ENCODE measurements around the gene GNAI2.

The GNAI2 gene

DNA sequence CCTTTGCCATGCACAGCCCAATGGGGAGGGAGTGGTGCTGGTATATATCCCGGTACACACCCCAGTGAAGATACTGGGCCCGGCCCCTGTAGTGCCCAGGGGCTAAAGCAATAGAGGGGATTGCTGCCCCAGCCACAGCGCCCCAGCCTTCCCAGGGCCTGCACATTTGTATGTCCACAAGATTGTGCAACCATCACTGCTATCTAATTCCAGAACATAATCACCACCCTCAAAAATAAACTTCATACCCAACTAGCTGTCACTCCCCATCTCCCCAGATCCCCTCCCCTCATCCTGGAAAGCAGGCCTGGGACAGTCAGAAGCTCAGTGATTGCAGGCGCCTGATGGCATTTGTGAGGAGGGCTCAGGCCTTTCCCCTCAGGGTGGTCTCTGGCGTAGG lies 13.5 kb downstream of the GNAI2 start:
- Histone ChIP-seq H3K36me3 (replicated peaks) (peaks cover 11% of the 10 kb centered on the region), H3K27me3 (ENCODE audit: low read depth) (no peaks in the 10 kb centered on the region), H3K4me1 (peaks cover 11% of the 10 kb centered on the region), H3K9me3 (no peaks in the 10 kb centered on the region), H3K4me3 (no peak overlapping the region)
- in situ Hi-C loops (cut with MboI; ENCODE audit: low sequenced_read_pairs): no loop called here
- no peak for DNase-seq (ENCODE audit: low spot score in 2 of 2)

DNA sequence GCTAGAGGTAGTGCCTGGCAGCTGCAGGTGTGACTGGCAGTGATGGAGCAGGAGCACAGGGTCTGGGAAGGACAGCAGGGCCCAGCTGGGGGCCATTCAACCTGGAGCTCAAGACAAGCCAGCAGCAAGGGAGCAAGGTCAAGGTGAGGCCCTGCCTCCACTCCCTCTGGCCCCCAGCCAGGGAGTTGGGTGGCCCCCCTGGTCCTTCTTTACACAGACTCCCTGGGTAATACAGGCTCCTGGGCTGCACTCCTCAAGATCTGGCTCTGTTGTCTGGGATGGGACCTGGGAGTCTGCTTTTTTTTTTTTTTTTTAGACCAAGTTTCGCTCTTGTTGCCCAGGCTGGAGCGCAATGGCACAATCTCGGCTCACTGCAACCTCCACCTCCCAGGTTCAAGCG lies 14.5 kb downstream of the GNAI2 start:
- H3K36me3 ChIP-seq (replicated peaks): peaks cover 15% of the 10 kb centered on the region
- no peak for DNase-seq (ENCODE audit: low spot score in 2 of 2)
- no peaks in the 10 kb centered on the region for H3K27me3 ChIP-seq (ENCODE audit: low read depth)
- in situ Hi-C loops (cut with MboI; ENCODE audit: low sequenced_read_pairs): no loop called here
- no peak overlapping the region for H3K4me3 ChIP-seq
- peaks cover 11% of the 10 kb centered on the region for H3K4me1 ChIP-seq
- H3K9me3 ChIP-seq: no peaks in the 10 kb centered on the region

DNA sequence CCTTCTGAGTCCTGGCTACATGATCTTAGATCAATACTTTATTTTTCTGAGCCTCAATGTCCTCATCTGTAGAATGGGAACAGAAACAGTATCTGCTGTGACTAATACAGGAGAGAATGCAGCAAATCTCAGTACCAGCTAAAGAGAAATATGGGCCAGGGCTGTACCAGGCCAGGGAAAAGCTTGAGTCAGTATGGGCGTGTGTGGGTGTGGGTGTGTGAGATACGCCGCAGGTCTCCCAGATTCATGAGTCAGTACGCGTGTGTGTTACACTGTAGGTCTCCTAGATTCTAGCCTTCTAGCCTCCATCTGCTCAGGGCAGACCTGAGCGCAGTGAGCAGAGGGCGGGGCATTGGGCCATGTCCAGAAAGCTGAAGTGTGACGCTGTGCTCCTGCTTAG lies 15.2 kb downstream of the GNAI2 start:
- no peak for DNase-seq (ENCODE audit: low spot score in 2 of 2)
- Histone ChIP-seq H3K4me3 (no peak overlapping the region), H3K27me3 (ENCODE audit: low read depth) (no peaks in the 10 kb centered on the region), H3K4me1 (peaks cover 4% of the 10 kb centered on the region), H3K36me3 (replicated peaks) (peaks cover 17% of the 10 kb centered on the region), H3K9me3 (no peaks in the 10 kb centered on the region)
- in situ Hi-C loops (cut with MboI; ENCODE audit: low sequenced_read_pairs): no loop called here

- H3K9me3 ChIP-seq: no peaks in the 10 kb centered on the region
- H3K36me3 ChIP-seq (replicated peaks): peaks cover 38% of the 10 kb centered on the region
- H3K27me3 ChIP-seq (ENCODE audit: low read depth): no peaks in the 10 kb centered on the region
- H3K4me1 ChIP-seq: peaks cover 1% of the 10 kb centered on the region
- in situ Hi-C loops (cut with MboI; ENCODE audit: low sequenced_read_pairs): no loop called here
- no peak for DNase-seq (ENCODE audit: low spot score in 2 of 2)
- no peak overlapping the region for H3K4me3 ChIP-seq
These were observed 18.7 kb downstream of the GNAI2 start for GRCh38 chr3:50254577-50255250.

GRCh38 chr3:50255251-50255615 lies 19.2 kb downstream of the GNAI2 start:
- H3K36me3 ChIP-seq (replicated peaks): peaks cover 38% of the 10 kb centered on the region
- in situ Hi-C loops (cut with MboI; ENCODE audit: low sequenced_read_pairs): no loop called here

GRCh38 chr3:50256978-50257890 lies 21.2 kb downstream of the GNAI2 start:
- H3K9me3 ChIP-seq: no peaks in the 10 kb centered on the region
- peaks cover 34% of the 10 kb centered on the region for H3K36me3 ChIP-seq (replicated peaks)
- no peak overlapping the region for H3K4me3 ChIP-seq
- peaks cover 12% of the 10 kb centered on the region for H3K4me1 ChIP-seq
- H3K27me3 ChIP-seq (ENCODE audit: low read depth): no peaks in the 10 kb centered on the region
- DNase-seq (ENCODE audit: low spot score in 2 of 2): peak; percentile 31 to 75
- in situ Hi-C loops (cut with MboI; ENCODE audit: low sequenced_read_pairs): no loop called here

More at GRCh38 chr3:50255251-50255615, 19.2 kb downstream of the GNAI2 start:
- no peaks in the 10 kb centered on the region for H3K9me3 ChIP-seq
- no peak overlapping the region for H3K4me3 ChIP-seq
- H3K27me3 ChIP-seq (ENCODE audit: low read depth): no peaks in the 10 kb centered on the region
- H3K4me1 ChIP-seq: peaks cover 3% of the 10 kb centered on the region
- no peak for DNase-seq (ENCODE audit: low spot score in 2 of 2)

- Histone ChIP-seq H3K9me3 (no peaks in the 10 kb centered on the region), H3K4me3 (no peak overlapping the region), H3K27me3 (ENCODE audit: low read depth) (no peaks in the 10 kb centered on the region), H3K36me3 (replicated peaks) (peaks cover 27% of the 10 kb centered on the region), H3K4me1 (peaks cover 12% of the 10 kb centered on the region)
- no peak for DNase-seq (ENCODE audit: low spot score in 2 of 2)
- in situ Hi-C loops (cut with MboI; ENCODE audit: low sequenced_read_pairs): no loop called here
These were observed 22.2 kb downstream of the GNAI2 start for GRCh38 chr3:50258029-50258680.

GRCh38 chr3:50258979-50259378 lies 23.0 kb downstream of the GNAI2 start:
- peaks cover 27% of the 10 kb centered on the region for H3K36me3 ChIP-seq (replicated peaks)
- in situ Hi-C loops (cut with MboI; ENCODE audit: low sequenced_read_pairs): no loop called here

DNA sequence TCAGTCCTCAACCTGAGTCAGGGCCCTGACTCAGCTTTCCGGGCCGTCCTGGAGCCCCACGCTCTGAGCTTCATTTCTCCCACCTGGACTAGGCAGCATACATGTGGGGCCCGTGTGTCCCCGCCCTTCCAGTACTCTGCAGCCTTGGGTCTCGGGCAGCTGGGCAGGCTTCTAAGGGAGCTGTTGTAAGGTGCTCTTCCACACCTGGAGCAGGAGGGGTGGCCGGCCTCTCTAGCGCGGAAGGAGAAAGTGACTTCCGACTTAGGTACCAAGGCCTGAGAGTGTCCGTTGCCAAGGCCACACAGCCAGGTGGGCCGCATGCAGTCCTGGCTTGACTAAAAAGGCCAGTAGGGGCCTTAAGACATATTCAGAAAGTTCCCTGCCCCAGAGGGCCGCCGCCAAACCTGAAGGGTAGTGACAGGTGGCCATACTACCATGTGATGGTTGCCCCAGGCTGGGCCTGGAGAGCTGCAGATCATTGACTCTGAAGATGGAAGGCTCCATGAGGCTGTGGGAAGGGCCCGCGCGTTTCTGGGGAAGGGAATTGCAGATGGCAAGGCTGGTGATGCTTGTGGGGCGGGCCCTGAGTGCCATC lies 23.5 kb downstream of the GNAI2 start:
- in situ Hi-C loops (cut with MboI; ENCODE audit: low sequenced_read_pairs): no loop called here
- no peaks in the 10 kb centered on the region for H3K27me3 ChIP-seq (ENCODE audit: low read depth)
- peaks cover 20% of the 10 kb centered on the region for H3K4me1 ChIP-seq
- H3K9me3 ChIP-seq: no peaks in the 10 kb centered on the region
- H3K36me3 ChIP-seq (replicated peaks): peaks cover 27% of the 10 kb centered on the region
- H3K4me3 ChIP-seq: peak overlapping the region; percentile 57; the same call in 1 of the 2 replicates
- no peak for DNase-seq (ENCODE audit: low spot score in 2 of 2)

More at GRCh38 chr3:50258979-50259378, 23.0 kb downstream of the GNAI2 start:
- Histone ChIP-seq H3K4me3 (no peak overlapping the region), H3K4me1 (peaks cover 15% of the 10 kb centered on the region), H3K27me3 (ENCODE audit: low read depth) (no peaks in the 10 kb centered on the region), H3K9me3 (no peaks in the 10 kb centered on the region)
- DNase-seq (ENCODE audit: low spot score in 2 of 2): peak in 1 of 2 experiments; percentile 33

- DNase-seq (ENCODE audit: low spot score in 2 of 2): peak; percentile 86 to 95
- Histone ChIP-seq H3K4me3 (peak overlapping the region; percentile 57), H3K36me3 (replicated peaks) (peaks cover 25% of the 10 kb centered on the region), H3K9me3 (no peaks in the 10 kb centered on the region), H3K4me1 (peaks cover 28% of the 10 kb centered on the region), H3K27me3 (ENCODE audit: low read depth) (no peaks in the 10 kb centered on the region)
- in situ Hi-C loops (cut with MboI; ENCODE audit: low sequenced_read_pairs): no loop called here
These were observed 24.3 kb downstream of the GNAI2 start for GRCh38 chr3:50260027-50260941.

GRCh38 chr3:50260942-50261441 lies 25.0 kb downstream of the GNAI2 start:
- peak overlapping the region; percentile 57 for H3K4me3 ChIP-seq

DNA sequence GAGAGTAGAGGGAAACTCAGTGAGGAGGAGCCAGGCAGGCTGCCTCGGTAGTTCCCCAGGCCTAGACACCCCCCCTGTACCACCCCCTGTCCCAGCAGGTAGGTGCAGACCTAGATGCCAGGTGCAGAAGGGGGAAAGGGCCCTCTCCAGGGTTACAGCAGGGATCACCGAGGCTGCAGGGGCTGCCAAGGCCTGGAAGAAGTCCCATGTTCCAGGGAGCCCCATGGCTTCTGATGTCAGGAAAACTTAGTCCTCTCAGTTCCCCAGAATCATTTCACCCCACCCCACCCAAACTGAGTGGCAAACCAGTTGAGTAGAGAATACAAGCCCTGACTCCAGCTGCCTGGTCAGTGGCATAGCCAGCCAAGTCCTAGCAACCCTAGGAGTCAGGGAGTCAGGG lies 25.5 kb downstream of the GNAI2 start:
- H3K9me3 ChIP-seq: no peaks in the 10 kb centered on the region
- no peak for DNase-seq (ENCODE audit: low spot score in 2 of 2)
- H3K4me3 ChIP-seq: no peak overlapping the region
- peaks cover 18% of the 10 kb centered on the region for H3K36me3 ChIP-seq (replicated peaks)
- H3K27me3 ChIP-seq (ENCODE audit: low read depth): no peaks in the 10 kb centered on the region
- in situ Hi-C loops (cut with MboI; ENCODE audit: low sequenced_read_pairs): no loop called here
- H3K4me1 ChIP-seq: peaks cover 28% of the 10 kb centered on the region

More at GRCh38 chr3:50260942-50261441, 25.0 kb downstream of the GNAI2 start:
- in situ Hi-C loops (cut with MboI; ENCODE audit: low sequenced_read_pairs): no loop called here
- peaks cover 22% of the 10 kb centered on the region for H3K36me3 ChIP-seq (replicated peaks)
- no peaks in the 10 kb centered on the region for H3K9me3 ChIP-seq
- H3K27me3 ChIP-seq (ENCODE audit: low read depth): no peaks in the 10 kb centered on the region
- peaks cover 28% of the 10 kb centered on the region for H3K4me1 ChIP-seq
- no peak for DNase-seq (ENCODE audit: low spot score in 2 of 2)
